ENCODE data around the gene LTF.

- TF ChIP-seq TAF1 (conservative IDR thresholded peaks at IDR 0.05) = no peak
- TF ChIP-seq ZBTB33 (IDR thresholded peaks at IDR 0.05) = no peak
- no peak for TF ChIP-seq CTCF (IDR thresholded peaks at IDR 0.05; ENCODE audit: low read depth, low read length, missing input control)
- no peak for TF ChIP-seq MAX (IDR thresholded peaks at IDR 0.05)
- no peak for TF ChIP-seq RXRA (IDR thresholded peaks at IDR 0.05)
Observed at GRCh38 chr3:46412786-46413298, 51.9 kb downstream of the LTF start.
